Esophagus squamous epithelium (tissue), 4 donors: ENCODE data around the gene ZNF641.

Source experiments
- CTCF ChIP-seq, 6 experiments: fragments of 450-650 bp in 4 of 6; fragments of 200-600 bp in 2 of 6; sonication (generic) in 2 of 6; IDR thresholded peaks; one replicate each; pipeline ENCODE4 v1.5.1; 2016 to 2019; ENCODE audit warnings: antibody characterized with exemption in 6 of 6, mild to moderate bottlenecking in 4 of 6, moderate library complexity in 4 of 6
- POLR2A ChIP-seq, 4 donors: fragments of 450-650 bp; IDR thresholded peaks; one replicate each; pipeline ENCODE4 v1.6.1; 2017; ENCODE audit warnings: antibody characterized with exemption in 4 of 4, mild to moderate bottlenecking in 4 of 4, moderate library complexity in 3 of 4

DNA sequence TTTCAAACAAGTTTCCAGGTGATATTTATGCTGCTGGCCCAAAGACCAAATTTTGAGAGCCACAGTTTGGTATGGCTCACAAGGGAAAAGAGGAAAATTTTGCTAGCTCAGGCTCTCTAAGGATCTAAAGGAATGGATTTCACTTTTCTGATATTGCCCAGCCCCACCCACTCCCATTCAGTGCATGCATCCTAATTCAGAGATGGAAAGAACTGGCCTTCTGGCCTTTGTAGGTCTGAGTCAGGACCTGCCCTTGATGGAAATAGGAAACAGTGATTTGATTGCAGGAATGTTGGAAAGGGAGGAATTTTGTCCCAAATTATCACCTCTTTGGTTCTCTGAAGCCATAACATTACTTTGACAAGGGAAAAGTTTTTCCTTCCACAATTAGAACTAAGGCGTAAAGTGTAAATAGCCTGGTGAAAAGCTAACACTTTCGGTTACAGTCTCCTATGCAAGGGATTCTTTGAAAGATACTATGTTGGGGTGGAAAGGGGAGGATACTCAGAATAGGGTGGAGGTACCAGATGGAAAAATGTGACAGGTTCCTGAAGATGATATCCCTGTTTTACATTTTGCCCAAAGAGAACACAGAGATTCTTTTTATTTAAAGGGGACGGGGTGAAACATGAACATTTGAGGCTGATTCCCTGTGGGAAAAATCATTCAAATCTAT is 11.1 kb downstream of the ZNF641 start:
- TF ChIP-seq CTCF (IDR thresholded peaks at IDR 0.05) (no peak), POLR2A (IDR thresholded peaks at IDR 0.05) (no peak)
